Testis (tissue), 3 donors: ENCODE results near the gene CACNA1D. TPM values are rescaled to one million over a fixed set of nuclear protein-coding genes. Genes with fewer than 3 reads are reported as not detected.

ENCODE experiments used
- DNase-seq: peaks from one replicate; pipeline ENCODE4 v3.0.0-alpha.2; 2019
- H3K27ac ChIP-seq, 2 donors: fragments of 200-600 bp; sonication (generic); one replicate each; pipeline ENCODE4 v1.5.1; 2019
- H3K27me3 ChIP-seq: fragments of 200-600 bp; sonication (generic); one replicate; pipeline ENCODE4 v1.5.1; 2019
- H3K36me3 ChIP-seq: fragments of 200-600 bp; sonication (generic); one replicate; pipeline ENCODE4 v1.5.1; 2017; ENCODE audit warnings: low read depth; ENCODE audit errors: missing control alignments
- H3K4me1 ChIP-seq: fragments of 200-600 bp; sonication (generic); one replicate; pipeline ENCODE4 v1.5.1; 2019
- H3K4me3 ChIP-seq, 2 donors: fragments of 200-600 bp; sonication (generic); one replicate each; pipeline ENCODE4 v1.5.1; 2017 to 2019
- H3K9me3 ChIP-seq: fragments of 200-600 bp; sonication (generic); one replicate; pipeline ENCODE4 v1.5.1; 2017
- POLR2A ChIP-seq: fragments of 450-650 bp; IDR thresholded peaks from one replicate; pipeline ENCODE4 v1.6.1; 2017; ENCODE audit warnings: antibody characterized with exemption, mild to moderate bottlenecking, moderate library complexity
- WGBS, 2 donors: methylation state at CpG; one replicate each; pipeline ENCODE4 v1.1.5; 2018; 5-methylcytosine and 5-hydroxymethylcytosine counted together
- intact Hi-C: fragments of 100-400 bp; cut with DNase I; formaldehyde crosslinking; loops from one replicate; pipeline ENCODE4 v1.15.1; 2023; ENCODE audit warnings: low total_unique reads
- polyA plus RNA-seq: library from polyadenylated mRNA; stranded (reverse); fragments of 350-450 nt; fragmentation: Illumina TruSeq; extraction: RNeasy Lipid Tissue Mini Kit (QIAGEN cat#74804); gene quantifications from one replicate; pipeline ENCODE4 v1.2.3, GENCODE V29; 2014; ENCODE audit warnings: low read depth, low replicate concordance; ENCODE audit not compliant: insufficient read depth
- total RNA-seq, 2 donors: library from RNA; depleted of rRNA; stranded (reverse); fragments of >200 nt; gene quantifications; one replicate each; pipeline ENCODE4 v1.2.3, GENCODE V29; 2016
- TF ChIP-seq, protein P1 (sequence below), 3 experiments: fragments of 450-650 bp in 2 of 3; fragments of 200-600 bp in 1 of 3; sonication (generic) in 1 of 3; IDR thresholded peaks; one replicate each; pipeline ENCODE4 v1.5.1; 2016 to 2019; ENCODE audit warnings: antibody characterized with exemption in 3 of 3, mild to moderate bottlenecking in 2 of 3, moderate library complexity in 1 of 3

Gene CACNA1D
- total and polyA plus RNA-seq, 3 donors from 2014 or later = 8.0 to 39.0 (median 37.6) TPM

DNA sequence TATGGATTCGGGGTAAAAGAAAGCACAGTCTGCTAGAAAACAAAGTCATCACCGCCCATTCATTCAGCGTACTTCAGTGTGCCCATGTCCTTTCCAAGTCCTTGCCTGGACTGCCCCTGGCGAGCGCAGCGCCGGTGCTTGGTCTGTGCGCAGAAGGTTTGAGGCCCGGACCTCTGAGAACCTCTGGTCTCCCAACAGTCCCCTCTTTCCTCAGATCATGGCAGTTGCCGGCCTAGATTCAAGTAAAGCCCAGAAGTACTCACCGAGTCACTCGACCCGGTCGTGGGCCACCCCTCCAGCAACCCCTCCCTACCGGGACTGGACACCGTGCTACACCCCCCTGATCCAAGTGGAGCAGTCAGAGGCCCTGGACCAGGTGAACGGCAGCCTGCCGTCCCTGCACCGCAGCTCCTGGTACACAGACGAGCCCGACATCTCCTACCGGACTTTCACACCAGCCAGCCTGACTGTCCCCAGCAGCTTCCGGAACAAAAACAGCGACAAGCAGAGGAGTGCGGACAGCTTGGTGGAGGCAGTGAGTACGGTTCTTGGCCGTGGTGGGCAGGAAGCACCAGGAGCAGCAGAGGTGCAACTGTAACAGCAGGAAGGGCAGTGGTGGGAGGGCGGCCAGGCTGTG is 315.5 kb downstream of the CACNA1D start:
- no peak overlapping the region for H3K4me3 ChIP-seq
- 91 to 93% methylated on average over 27 to 28 of the region's 28 CpGs for WGBS, 2 donors
- peaks cover 6% of the 10 kb centered on the region for H3K4me1 ChIP-seq
- H3K27ac ChIP-seq = no peak overlapping the region
- no peaks in the 10 kb centered on the region for H3K27me3 ChIP-seq
- TF ChIP-seq, protein P1, sequence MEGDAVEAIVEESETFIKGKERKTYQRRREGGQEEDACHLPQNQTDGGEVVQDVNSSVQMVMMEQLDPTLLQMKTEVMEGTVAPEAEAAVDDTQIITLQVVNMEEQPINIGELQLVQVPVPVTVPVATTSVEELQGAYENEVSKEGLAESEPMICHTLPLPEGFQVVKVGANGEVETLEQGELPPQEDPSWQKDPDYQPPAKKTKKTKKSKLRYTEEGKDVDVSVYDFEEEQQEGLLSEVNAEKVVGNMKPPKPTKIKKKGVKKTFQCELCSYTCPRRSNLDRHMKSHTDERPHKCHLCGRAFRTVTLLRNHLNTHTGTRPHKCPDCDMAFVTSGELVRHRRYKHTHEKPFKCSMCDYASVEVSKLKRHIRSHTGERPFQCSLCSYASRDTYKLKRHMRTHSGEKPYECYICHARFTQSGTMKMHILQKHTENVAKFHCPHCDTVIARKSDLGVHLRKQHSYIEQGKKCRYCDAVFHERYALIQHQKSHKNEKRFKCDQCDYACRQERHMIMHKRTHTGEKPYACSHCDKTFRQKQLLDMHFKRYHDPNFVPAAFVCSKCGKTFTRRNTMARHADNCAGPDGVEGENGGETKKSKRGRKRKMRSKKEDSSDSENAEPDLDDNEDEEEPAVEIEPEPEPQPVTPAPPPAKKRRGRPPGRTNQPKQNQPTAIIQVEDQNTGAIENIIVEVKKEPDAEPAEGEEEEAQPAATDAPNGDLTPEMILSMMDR (IDR thresholded peaks at IDR 0.05) = no peak
- no peak for TF ChIP-seq POLR2A
- H3K36me3 ChIP-seq = no peaks in the 10 kb centered on the region
- peak; percentile 5 for DNase-seq
- no peaks in the 10 kb centered on the region for H3K9me3 ChIP-seq
- intact Hi-C loops = no loop called here

DNA sequence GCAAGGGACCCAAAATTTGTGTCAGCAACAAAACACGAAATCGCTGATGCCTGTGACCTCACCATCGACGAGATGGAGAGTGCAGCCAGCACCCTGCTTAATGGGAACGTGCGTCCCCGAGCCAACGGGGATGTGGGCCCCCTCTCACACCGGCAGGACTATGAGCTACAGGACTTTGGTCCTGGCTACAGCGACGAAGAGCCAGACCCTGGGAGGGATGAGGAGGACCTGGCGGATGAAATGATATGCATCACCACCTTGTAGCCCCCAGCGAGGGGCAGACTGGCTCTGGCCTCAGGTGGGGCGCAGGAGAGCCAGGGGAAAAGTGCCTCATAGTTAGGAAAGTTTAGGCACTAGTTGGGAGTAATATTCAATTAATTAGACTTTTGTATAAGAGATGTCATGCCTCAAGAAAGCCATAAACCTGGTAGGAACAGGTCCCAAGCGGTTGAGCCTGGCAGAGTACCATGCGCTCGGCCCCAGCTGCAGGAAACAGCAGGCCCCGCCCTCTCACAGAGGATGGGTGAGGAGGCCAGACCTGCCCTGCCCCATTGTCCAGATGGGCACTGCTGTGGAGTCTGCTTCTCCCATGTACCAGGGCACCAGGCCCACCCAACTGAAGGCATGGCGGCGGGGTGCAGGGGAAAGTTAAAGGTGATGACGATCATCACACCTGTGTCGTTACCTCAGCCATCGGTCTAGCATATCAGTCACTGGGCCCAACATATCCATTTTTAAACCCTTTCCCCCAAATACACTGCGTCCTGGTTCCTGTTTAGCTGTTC is 316.9 kb downstream of the CACNA1D start:
- Histone ChIP-seq H3K4me3 (no peak overlapping the region), H3K36me3 (no peaks in the 10 kb centered on the region), H3K9me3 (no peaks in the 10 kb centered on the region), H3K27ac (no peak overlapping the region), H3K4me1 (peaks cover 3% of the 10 kb centered on the region), H3K27me3 (no peaks in the 10 kb centered on the region)
- TF ChIP-seq, protein P1 (IDR thresholded peaks at IDR 0.05) = no peak
- TF ChIP-seq POLR2A = no peak
- 94 to 95% methylated on average over 20 to 24 of the region's 24 CpGs for WGBS, 2 donors
- intact Hi-C loops = no loop called here
- no peak for DNase-seq

DNA sequence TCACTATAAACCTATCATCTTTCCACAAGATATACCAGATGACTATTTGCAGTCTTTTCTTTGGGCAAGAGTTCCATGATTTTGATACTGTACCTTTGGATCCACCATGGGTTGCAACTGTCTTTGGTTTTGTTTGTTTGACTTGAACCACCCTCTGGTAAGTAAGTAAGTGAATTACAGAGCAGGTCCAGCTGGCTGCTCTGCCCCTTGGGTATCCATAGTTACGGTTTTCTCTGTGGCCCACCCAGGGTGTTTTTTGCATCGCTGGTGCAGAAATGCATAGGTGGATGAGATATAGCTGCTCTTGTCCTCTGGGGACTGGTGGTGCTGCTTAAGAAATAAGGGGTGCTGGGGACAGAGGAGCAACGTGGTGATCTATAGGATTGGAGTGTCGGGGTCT is 318.0 kb downstream of the CACNA1D start:
- Histone ChIP-seq H3K4me1 (no peaks in the 10 kb centered on the region), H3K36me3 (no peaks in the 10 kb centered on the region), H3K4me3 (no peak overlapping the region), H3K27ac (no peak overlapping the region), H3K9me3 (no peaks in the 10 kb centered on the region), H3K27me3 (no peaks in the 10 kb centered on the region)
- peak; percentile 10 for DNase-seq
- intact Hi-C loops = no loop called here
- WGBS, 2 donors = 75 to 86% methylated on average over 4 of the region's 4 CpGs
- TF ChIP-seq, protein P1 (IDR thresholded peaks at IDR 0.05) = no peak

DNA sequence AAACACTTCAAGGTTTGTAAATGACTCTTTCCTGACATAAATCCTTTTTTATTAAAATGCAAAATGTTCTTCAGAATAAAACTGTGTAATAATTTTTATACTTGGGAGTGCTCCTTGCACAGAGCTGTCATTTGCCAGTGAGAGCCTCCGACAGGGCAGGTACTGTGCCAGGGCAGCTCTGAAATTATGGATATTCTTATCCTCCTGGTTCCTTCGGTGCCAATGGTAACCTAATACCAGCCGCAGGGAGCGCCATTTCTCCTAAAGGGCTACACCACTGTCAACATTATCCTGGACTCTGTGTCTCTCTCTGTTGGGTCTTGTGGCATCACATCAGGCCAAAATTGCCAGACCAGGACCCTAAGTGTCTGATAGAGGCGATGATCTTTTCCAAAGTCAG is 318.8 kb downstream of the CACNA1D start:
- H3K36me3 ChIP-seq = no peaks in the 10 kb centered on the region
- DNase-seq = peak; percentile 1
- intact Hi-C loops = no loop called here
- no peak overlapping the region for H3K27ac ChIP-seq
- H3K4me1 ChIP-seq = no peaks in the 10 kb centered on the region
- H3K27me3 ChIP-seq = no peaks in the 10 kb centered on the region
- TF ChIP-seq POLR2A = no peak
- TF ChIP-seq, protein P1 (IDR thresholded peaks at IDR 0.05) = no peak
- WGBS, 2 donors = 96 to 99% methylated on average over 5 of the region's 5 CpGs
- H3K4me3 ChIP-seq = no peak overlapping the region
- no peaks in the 10 kb centered on the region for H3K9me3 ChIP-seq
